ENCODE data around the gene RNF31. TPM values are rescaled to one million over a fixed set of nuclear protein-coding genes. Genes with fewer than 3 reads are reported as not detected.
"Not testable (repeated sequence)": the region's sequence is repeated elsewhere in the genome, so short reads cannot be mapped to it uniquely, and the experiment has no call there.

RNF31 gene
- total RNA-seq, 1 donor from 2014 or later, result 88.2 TPM

DNA sequence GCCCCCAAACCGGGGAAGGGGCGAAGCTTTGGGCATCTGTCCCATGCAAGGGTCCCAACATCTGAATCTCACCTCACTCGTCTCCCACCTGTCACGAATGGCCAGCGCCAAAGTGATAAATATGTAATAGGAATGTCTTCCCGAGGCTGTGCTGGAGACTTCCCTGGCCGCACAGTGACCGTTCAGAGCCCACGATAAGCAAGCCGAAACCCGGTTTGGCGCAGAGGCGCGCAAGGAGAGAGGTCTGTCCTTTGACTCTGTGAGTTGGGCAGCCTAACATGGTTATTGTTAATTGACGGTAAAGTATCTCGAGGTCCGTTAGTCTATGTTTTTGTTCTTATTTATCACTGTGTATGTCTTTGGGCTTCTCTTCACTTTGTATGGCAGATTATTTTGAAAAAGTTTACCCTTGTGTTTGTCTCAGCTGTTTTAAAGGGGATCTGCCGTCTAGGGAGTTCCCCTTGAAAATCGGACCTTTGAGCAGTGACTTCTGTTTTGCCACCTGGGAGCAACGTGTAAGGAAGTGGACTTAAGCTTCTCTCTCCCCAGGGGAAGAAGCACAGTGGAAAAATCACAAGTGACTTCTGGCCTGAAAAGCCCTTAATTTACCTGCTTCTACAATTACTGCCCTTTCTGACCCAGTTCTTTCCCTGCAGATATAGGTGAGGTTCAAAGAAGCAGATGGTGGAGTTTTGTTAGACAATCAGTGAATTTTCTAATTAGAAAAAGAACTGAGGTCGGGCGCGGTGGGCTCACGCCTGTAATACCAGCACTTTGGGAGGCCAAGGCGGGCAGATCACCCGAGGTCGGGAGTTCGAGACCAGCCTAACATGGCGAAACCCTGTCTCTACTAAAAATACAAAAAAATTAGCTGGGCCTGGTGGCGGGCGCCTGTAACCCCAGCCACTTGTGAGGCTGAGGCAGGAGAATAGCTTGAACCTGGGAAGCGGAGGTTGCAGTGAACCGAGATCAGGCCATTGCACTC, 49.1 kb downstream of the RNF31 start:
- H3K4me1 Mint-ChIP-seq (ENCODE audit: low read depth, unreplicated experiment), result peaks cover 6% of the 10 kb centered on the region
- peaks cover 11% of the 10 kb centered on the region for H3K27me3 Mint-ChIP-seq (ENCODE audit: unreplicated experiment)
- DNase-seq, result no peak
- peak overlapping the region; percentile 96 for H3K4me3 Mint-ChIP-seq (ENCODE audit: unreplicated experiment)
- peaks cover 6% of the 10 kb centered on the region for H3K9me3 Mint-ChIP-seq (ENCODE audit: unreplicated experiment)
- peak overlapping the region; percentile 96 for H3K27ac Mint-ChIP-seq (ENCODE audit: unreplicated experiment)
- TF ChIP-seq, protein P1, sequence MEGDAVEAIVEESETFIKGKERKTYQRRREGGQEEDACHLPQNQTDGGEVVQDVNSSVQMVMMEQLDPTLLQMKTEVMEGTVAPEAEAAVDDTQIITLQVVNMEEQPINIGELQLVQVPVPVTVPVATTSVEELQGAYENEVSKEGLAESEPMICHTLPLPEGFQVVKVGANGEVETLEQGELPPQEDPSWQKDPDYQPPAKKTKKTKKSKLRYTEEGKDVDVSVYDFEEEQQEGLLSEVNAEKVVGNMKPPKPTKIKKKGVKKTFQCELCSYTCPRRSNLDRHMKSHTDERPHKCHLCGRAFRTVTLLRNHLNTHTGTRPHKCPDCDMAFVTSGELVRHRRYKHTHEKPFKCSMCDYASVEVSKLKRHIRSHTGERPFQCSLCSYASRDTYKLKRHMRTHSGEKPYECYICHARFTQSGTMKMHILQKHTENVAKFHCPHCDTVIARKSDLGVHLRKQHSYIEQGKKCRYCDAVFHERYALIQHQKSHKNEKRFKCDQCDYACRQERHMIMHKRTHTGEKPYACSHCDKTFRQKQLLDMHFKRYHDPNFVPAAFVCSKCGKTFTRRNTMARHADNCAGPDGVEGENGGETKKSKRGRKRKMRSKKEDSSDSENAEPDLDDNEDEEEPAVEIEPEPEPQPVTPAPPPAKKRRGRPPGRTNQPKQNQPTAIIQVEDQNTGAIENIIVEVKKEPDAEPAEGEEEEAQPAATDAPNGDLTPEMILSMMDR (IDR thresholded peaks at IDR 0.05; ENCODE audit: partially characterized antibody, unreplicated experiment), result no peak
- H3K36me3 Mint-ChIP-seq (ENCODE audit: unreplicated experiment), result no peaks in the 10 kb centered on the region

DNA sequence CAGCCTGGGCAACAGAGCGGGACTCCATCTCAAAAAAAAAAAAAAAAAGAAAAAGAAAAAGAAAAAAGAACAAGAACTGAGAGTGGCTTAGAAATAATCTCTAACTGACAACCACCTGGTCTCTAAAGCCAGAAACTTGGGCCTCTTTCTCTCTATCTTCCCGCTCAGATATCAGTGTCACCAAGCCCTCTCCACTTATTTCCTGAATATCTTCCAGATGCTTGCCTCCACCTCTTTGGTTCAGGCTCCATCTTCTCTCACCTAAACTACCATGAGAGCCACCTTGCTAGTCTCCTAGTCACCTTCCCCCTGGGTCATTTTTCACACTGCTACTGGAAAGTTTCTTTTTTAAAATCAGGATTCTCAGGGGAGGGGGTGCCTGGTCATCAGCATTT, 49.8 kb downstream of the RNF31 start:
- peaks cover 6% of the 10 kb centered on the region for H3K4me1 Mint-ChIP-seq (ENCODE audit: low read depth, unreplicated experiment)
- no peak overlapping the region for H3K27ac Mint-ChIP-seq (ENCODE audit: unreplicated experiment)
- H3K36me3 Mint-ChIP-seq (ENCODE audit: unreplicated experiment), result no peaks in the 10 kb centered on the region
- TF ChIP-seq, protein P1 (IDR thresholded peaks at IDR 0.05; ENCODE audit: partially characterized antibody, unreplicated experiment), result no peak
- H3K4me3 Mint-ChIP-seq (ENCODE audit: unreplicated experiment), result peak overlapping the region; percentile 96
- peaks cover 11% of the 10 kb centered on the region for H3K27me3 Mint-ChIP-seq (ENCODE audit: unreplicated experiment)
- peaks cover 6% of the 10 kb centered on the region for H3K9me3 Mint-ChIP-seq (ENCODE audit: unreplicated experiment)
- DNase-seq, result no peak

DNA sequence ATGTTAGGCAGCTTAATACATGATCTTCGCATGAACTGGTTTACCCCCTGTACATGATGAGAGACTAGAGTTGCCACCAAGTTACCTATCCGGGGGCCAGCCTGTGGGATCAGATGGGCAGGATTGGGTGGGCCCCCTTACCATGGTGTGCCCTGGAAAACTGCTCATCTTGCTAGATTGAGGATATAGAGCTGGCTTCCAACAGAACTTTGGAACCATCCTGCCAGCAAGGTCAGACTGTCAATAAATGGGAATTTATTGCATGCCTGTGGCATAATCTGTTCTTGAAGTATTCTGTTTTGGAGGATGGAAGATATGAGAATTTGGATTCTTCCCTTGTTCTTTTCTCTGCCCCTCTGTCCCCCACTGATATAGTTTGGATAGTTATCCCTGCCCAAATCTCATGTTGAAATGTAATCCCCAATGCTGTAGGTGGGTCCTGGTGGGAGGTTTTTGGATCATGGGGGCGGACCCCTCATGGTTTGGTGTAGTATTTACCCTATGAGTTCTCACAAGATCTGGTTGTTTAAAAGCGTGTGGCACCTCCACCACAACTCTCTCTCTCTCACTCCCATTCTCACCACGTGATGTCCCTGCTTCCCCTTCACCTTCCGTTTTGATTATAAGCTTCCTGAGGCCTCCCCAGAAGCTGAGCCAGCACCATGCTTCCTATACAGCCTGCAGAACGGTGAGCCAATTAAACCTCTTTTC, 51.7 kb downstream of the RNF31 start:
- Mint-ChIP-seq H3K4me1 (ENCODE audit: low read depth, unreplicated experiment) (peaks cover 7% of the 10 kb centered on the region), H3K4me3 (ENCODE audit: unreplicated experiment) (no peak overlapping the region), H3K27ac (ENCODE audit: unreplicated experiment) (no peak overlapping the region), H3K9me3 (ENCODE audit: unreplicated experiment) (peaks cover 4% of the 10 kb centered on the region), H3K27me3 (ENCODE audit: unreplicated experiment) (peaks cover 9% of the 10 kb centered on the region), H3K36me3 (ENCODE audit: unreplicated experiment) (peaks cover 5% of the 10 kb centered on the region)
- TF ChIP-seq, protein P1 (IDR thresholded peaks at IDR 0.05; ENCODE audit: partially characterized antibody, unreplicated experiment), result no peak
- no peak for DNase-seq

DNA sequence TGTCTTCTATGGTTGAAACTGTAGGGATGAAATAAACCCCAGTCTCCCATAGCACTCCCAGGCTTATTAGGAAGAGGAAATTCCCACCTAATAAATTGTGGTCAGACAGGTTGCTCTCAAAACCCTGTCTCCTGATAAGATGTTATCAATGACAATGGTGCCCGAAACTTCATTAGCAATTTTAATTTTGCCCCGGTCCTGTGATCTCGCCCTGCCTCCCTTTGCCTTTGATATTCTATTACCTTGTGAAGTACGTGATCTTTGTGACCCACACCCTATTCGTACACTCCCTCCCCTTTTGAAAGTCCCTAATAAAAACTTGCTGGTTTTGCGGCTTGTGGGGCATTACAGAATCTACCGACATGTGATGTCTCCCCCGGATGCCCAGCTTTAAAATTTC, 55.2 kb downstream of the RNF31 start:
- not testable (repeated sequence) for DNase-seq; H3K27me3 Mint-ChIP-seq (ENCODE audit: unreplicated experiment); H3K4me3 Mint-ChIP-seq (ENCODE audit: unreplicated experiment); H3K4me1 Mint-ChIP-seq (ENCODE audit: low read depth, unreplicated experiment); H3K9me3 Mint-ChIP-seq (ENCODE audit: unreplicated experiment)
- peaks cover 15% of the 10 kb centered on the region for H3K36me3 Mint-ChIP-seq (ENCODE audit: unreplicated experiment)
- peak overlapping the region; percentile 4 for H3K27ac Mint-ChIP-seq (ENCODE audit: unreplicated experiment)

DNA sequence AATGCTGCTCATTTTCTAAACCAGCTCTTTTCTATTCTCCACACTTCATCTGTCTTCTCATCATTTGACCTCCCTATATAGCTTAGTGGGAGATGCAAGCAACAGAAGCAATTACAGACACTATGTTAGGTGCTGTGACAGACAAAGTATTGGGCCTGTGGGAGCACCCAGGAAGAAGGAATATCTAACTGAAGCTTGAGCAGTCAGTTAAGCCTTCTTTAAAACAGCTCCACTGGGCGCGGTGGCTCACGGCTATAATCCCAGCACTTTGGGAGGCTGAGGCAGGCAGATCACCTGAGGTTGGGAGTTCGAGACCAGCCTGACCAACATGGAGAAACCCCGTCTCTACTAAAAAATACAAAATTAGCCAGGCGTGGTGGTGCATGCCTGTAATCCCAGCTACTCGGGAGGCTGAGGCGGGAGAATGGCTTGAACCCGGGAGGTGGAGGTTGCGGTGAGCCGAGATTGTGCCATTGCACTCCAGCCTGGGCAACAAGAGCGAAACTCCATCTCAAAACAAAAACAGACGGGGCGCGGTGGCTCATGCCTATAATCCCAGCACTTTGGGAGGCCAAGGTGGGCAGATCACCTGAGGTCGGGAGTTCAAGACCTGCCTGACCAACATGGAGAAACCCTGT, 56.1 kb downstream of the RNF31 start:
- H3K4me3 Mint-ChIP-seq (ENCODE audit: unreplicated experiment); H3K27me3 Mint-ChIP-seq (ENCODE audit: unreplicated experiment); H3K27ac Mint-ChIP-seq (ENCODE audit: unreplicated experiment); H3K4me1 Mint-ChIP-seq (ENCODE audit: low read depth, unreplicated experiment); DNase-seq; H3K9me3 Mint-ChIP-seq (ENCODE audit: unreplicated experiment): not testable (repeated sequence)
- H3K36me3 Mint-ChIP-seq (ENCODE audit: unreplicated experiment), result peaks cover 15% of the 10 kb centered on the region

All from glutamatergic neuron (in vitro differentiated cells).